ENCODE data around the gene CLPTM1L.

The CLPTM1L gene

GRCh38 chr5:1380011-1380817 is 35.3 kb upstream of the CLPTM1L start (continued):
- TF ChIP-seq ZSCAN23 (tag by site-specific recombination; IDR thresholded peaks at IDR 0.05) = no peak
- TF ChIP-seq ZBTB21 (tag by site-specific recombination; IDR thresholded peaks at IDR 0.05) = no peak
- TF ChIP-seq ZNF747 (tag by site-specific recombination; IDR thresholded peaks at IDR 0.05) = no peak
- TF ChIP-seq REPIN1 (tag by site-specific recombination; IDR thresholded peaks at IDR 0.05; ENCODE audit: low read depth) = no peak
- TF ChIP-seq ZNF785 (tag by site-specific recombination; IDR thresholded peaks at IDR 0.05) = no peak
- TF ChIP-seq ZNF18 (tag by site-specific recombination; IDR thresholded peaks at IDR 0.05) = no peak
- peak; percentile 62 for TF ChIP-seq ZBTB8A (tag by site-specific recombination; IDR thresholded peaks at IDR 0.05)
- no peak for TF ChIP-seq PRDM10 (tag by site-specific recombination; IDR thresholded peaks at IDR 0.05)
- TF ChIP-seq ZNF621 (tag by site-specific recombination; IDR thresholded peaks at IDR 0.05) = no peak
- no peak for TF ChIP-seq TRIM28 (IDR thresholded peaks at IDR 0.05; ENCODE audit: borderline replicate concordance, low read length)

- CTCF ChIA-PET = interaction anchor here (0.6 to 3.5 kb wide), 19 partner anchors 7 to 265 kb away, joined by 3 to 22 read pairs (median 6); no protein-coding TSS in a partner anchor
- no peak overlapping the region for H3K27ac ChIP-seq (ENCODE audit: extremely low read depth, low read depth, low read length)
- POLR2A ChIA-PET = no interaction called here
- no peaks in the 10 kb centered on the region for H3K9me3 ChIP-seq (ENCODE audit: control insufficient read depth, insufficient read depth, low read depth, low read length)
- H3K4me1 ChIP-seq (ENCODE audit: control insufficient read depth, insufficient read depth, low read length) = peaks cover 2% of the 10 kb centered on the region; the same call in 1 of the 2 replicates
- no peak overlapping the region for H3K4me3 ChIP-seq (ENCODE audit: low read depth, low read length)
- TF ChIP-seq GFI1B (tag by site-specific recombination; IDR thresholded peaks at IDR 0.05) (no peak), ZNF292 (tag by site-specific recombination; IDR thresholded peaks at IDR 0.05; ENCODE audit: borderline replicate concordance, low read depth) (no peak), OSR2 (tag by site-specific recombination; IDR thresholded peaks at IDR 0.05) (no peak), ZNF792 (tag by site-specific recombination; IDR thresholded peaks at IDR 0.05) (no peak), ZNF48 (tag by site-specific recombination; IDR thresholded peaks at IDR 0.05) (no peak), ZNF776 (tag by site-specific recombination; IDR thresholded peaks at IDR 0.05; ENCODE audit: borderline replicate concordance) (no peak), ZNF596 (tag by site-specific recombination; IDR thresholded peaks at IDR 0.05) (no peak), ZNF426 (tag by site-specific recombination; IDR thresholded peaks at IDR 0.05) (no peak), ZNF221 (tag by site-specific recombination; IDR thresholded peaks at IDR 0.05; ENCODE audit: borderline replicate concordance) (no peak), ZFP3 (tag by site-specific recombination; IDR thresholded peaks at IDR 0.05; ENCODE audit: low read depth) (no peak), ZNF704 (tag by site-specific recombination; IDR thresholded peaks at IDR 0.05) (no peak), ZNF473 (tag by site-specific recombination; IDR thresholded peaks at IDR 0.05) (no peak), ZNF626 (tag by site-specific recombination; IDR thresholded peaks at IDR 0.05) (no peak), ZNF211 (tag by site-specific recombination; IDR thresholded peaks at IDR 0.05; ENCODE audit: low read depth) (no peak), ZNF610 (tag by site-specific recombination; IDR thresholded peaks at IDR 0.05; ENCODE audit: borderline replicate concordance) (no peak), ZNF10 (tag by site-specific recombination; IDR thresholded peaks at IDR 0.05) (no peak), TCF7L2 (IDR thresholded peaks at IDR 0.05; ENCODE audit: borderline replicate concordance, low read depth, low read length) (no peak), ZNF302 (tag by site-specific recombination; IDR thresholded peaks at IDR 0.05; ENCODE audit: low read depth) (no peak)
- TF ChIP-seq, protein P1, sequence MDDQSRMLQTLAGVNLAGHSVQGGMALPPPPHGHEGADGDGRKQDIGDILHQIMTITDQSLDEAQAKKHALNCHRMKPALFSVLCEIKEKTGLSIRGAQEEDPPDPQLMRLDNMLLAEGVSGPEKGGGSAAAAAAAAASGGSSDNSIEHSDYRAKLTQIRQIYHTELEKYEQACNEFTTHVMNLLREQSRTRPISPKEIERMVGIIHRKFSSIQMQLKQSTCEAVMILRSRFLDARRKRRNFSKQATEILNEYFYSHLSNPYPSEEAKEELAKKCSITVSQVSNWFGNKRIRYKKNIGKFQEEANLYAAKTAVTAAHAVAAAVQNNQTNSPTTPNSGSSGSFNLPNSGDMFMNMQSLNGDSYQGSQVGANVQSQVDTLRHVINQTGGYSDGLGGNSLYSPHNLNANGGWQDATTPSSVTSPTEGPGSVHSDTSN (CRISPR knock-in tag; IDR thresholded peaks at IDR 0.05) = no peak
- H3K36me3 ChIP-seq (ENCODE audit: control insufficient read depth in 2 of 2, insufficient read depth in 1 of 2, low read length in 2 of 2) = no peaks in the 10 kb centered on the region
Observed at GRCh38 chr5:1378866-1379659, 34.2 kb upstream of the CLPTM1L start.

Measured in HEK293 (cell line).